Sciatic nerve (tissue), 2 donors: Measurements from ENCODE around the gene CMKLR1. TPM values are rescaled to one million over a fixed set of nuclear protein-coding genes. Genes with fewer than 3 reads are reported as not detected.

Experiments
- ATAC-seq: fragments of 200-7000 bp; cut with Tn5 transposase; one replicate; pipeline ENCODE4 v1.9.1; 2020; ENCODE audit warnings: mild to moderate bottlenecking, moderate library complexity
- DNase-seq: peaks from one replicate; pipeline ENCODE4 v3.0.0-alpha.2; 2020; ENCODE audit warnings: low spot score
- intact Hi-C: fragments of 100-400 bp; cut with DNase I; formaldehyde crosslinking; loops from one replicate; pipeline ENCODE4 v1.14.2; 2022
- total RNA-seq: library from RNA; stranded (reverse); fragmentation: NEBNext Ultra II Directional; extraction: Animal tissue kit (Norgen Biotek cat#: 25700); gene quantifications from one replicate; pipeline ENCODE4 v1.2.1, GENCODE V29; 2021
- donor health status: DM: no; HTN: no; CAD: no.
- donor health status: DM: no; HTN: no; CAD: no.

Gene CMKLR1
- total RNA-seq, 1 donor from 2014 or later, result 20.6 TPM

DNA sequence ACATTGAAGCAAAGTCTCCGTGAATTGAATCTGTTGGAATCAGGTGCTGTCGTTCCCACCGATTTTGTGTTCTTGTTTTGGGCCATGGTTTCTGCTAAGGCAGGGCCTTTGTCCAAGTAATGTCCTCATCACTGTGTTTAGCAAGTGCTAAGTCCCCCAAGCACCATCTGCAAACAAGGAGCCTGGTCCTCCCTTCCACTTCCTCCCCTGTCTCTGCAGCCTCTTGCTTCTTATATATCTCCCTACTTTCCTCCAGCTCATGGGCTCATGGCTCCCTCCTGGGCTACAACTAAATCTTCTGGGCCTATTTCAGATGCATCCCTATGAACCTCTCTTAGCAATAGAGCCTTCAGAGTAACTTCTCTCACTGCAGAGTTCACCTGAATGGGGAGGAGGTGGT is 25.8 kb upstream of the CMKLR1 start:
- ATAC-seq (no peak), DNase-seq (no peak)
- intact Hi-C loops, result no loop called here

DNA sequence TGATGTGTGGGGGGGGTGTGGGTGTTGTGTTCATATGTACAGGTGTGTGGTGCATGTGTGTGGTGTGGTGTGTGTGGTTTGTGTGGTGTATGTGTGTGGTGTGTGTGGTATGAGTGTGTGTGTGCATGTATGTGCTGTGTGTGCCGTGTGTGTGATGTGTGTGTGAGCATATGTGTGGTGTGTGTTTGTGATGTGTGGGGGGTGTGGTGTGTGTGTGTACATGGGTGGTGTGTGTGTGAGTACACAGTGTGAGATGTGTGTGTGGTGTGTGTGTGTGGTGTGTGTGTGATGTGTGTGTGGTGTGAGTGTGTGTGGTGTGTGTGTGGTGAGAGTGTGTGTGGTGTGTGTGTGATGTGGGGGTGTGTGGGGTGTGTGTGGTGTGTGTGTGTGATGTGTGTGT is 24.5 kb upstream of the CMKLR1 start:
- no peak for DNase-seq
- no peak for ATAC-seq
- intact Hi-C loops, result no loop called here

DNA sequence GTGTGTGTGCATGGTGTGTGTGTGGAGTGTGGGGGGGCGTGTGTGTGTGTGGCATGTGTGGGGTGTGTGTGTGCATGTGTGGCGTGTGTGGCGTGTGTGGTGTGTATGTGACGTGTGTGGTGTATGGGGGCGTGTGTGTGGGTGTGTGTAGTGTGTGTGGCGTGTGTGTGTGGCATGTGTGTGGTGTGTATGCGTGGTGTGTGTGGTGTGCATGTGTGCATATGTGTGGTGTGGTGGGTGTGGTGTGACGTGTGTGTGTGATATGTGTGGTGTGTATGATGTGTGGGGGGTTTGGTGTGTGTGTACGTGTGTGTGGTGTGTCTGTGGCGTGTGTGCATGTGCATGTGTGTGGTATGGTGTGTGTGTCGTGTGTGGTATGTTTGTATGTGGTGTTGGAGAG is 24.1 kb upstream of the CMKLR1 start:
- intact Hi-C loops, result no loop called here
- no peak for ATAC-seq
- no peak for DNase-seq

DNA sequence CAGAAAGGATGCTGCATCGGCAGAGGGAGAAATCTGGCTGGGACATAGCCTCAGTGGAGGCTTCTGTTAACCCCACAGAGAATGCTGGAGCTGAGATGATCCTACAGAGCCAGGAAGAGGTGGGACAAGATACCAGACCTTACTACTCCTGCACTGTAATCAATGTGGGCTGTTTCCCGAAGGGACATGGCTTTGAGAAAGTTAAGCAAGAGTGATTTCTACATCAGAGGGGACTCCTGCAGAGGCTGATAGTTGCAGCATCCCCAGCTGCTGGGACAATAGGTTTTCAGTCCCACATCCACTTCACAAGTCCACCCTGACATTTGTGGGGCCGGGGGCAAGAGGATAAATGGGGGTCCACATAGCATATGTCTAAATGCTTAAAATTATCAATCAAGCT is 22.5 kb upstream of the CMKLR1 start:
- intact Hi-C loops, result no loop called here
- ATAC-seq, result no peak
- DNase-seq, result no peak

DNA sequence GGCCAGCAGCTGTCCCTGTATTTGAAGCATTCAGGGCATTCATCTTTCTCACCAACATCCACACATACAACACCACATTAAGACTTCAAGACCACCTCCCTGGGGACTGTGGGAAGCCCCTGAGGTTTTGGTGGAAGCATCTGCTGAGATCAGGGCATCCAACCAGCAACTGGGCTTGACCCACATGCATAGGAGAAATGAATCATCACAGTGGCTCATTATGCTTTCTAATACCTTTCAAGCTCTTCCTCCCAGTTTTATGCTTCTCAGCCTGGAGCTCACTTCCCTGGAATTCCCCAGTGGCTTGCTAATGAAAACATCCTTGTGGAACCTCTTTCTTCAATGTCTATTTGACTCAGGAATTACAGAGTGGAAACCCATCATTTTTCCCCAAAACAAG is 21.4 kb upstream of the CMKLR1 start:
- intact Hi-C loops, result no loop called here
- DNase-seq, result no peak
- no peak for ATAC-seq

DNA sequence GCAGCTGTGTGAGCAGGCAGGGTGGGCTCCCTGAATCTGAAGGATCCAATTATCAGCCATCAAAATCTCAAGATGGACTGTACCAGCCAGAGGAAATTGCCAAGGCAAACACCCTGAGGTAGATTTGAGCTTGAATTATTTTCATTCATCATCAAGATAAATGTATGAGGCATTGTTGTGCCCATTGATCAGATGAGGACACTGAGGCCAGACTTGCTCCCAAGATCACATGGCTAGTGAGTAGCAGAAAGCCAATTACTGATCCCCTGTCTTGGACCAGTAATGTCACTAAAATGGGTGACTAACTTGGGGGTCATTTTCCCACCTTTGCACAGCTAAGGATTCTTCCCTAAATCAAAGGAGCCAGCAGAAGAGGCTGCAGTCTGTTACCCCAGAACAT is 20.9 kb upstream of the CMKLR1 start:
- no peak for DNase-seq
- ATAC-seq, result no peak
- intact Hi-C loops, result no loop called here

DNA sequence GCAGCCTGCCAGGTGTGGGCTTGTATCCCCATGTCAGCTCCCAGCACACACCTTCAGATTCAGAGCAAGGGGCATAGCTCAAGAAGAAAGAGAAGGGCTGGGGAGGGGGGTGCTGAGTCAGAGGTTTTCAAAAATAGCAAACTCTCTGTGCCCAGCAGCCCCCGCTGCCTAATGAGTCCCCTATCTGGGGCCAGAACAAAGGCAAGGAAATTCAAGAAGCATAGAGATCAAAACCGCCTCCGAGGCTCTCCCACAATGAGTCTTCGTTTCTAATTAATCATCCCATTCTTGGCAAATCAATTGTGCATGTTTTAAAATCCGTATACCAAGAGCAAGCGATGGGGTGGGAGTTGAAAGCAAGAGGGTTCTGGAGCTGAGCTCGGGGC is 19.5 kb upstream of the CMKLR1 start:
- intact Hi-C loops, result loop anchor here (5.0 kb wide), 1 partner anchor 404 kb away; no protein-coding TSS in a partner anchor
- ATAC-seq (no peak), DNase-seq (no peak)

DNA sequence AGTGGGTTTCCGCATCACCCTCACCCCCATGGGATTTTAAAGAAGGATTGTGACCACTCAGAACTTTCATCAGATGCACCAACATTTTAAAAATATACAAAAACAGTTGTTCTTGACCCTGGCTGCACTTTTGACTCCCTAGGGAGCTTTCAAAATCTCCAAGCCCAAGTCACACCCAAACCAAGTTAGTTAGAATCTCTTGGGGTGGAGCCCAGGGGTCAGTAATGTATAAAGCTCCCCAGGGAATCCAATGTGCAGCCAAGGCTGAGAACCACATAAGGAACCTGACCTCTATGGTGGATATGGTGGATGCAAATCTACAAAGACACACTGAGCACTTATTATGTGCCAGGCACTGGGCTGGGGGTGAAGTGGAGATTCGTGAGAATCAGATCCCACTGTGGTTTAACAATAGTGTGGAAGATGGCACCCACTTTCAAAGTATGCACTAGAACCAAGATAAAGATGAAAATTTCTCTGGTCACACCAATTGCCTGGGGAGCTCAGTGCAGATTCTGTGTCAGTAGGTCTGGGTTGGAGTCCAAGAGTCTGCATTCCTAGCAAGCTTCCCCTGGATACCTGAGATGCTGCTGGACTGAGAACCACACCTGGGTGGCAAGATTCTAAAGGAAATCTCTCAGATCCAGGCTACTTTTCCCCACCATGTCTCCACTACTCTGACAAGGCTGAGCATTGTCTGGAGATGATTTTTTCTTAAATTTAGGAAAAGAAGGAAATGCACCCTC is 18.9 kb upstream of the CMKLR1 start:
- no peak for DNase-seq
- ATAC-seq, result no peak
- intact Hi-C loops, result loop anchor here (5.0 kb wide), 1 partner anchor 404 kb away; no protein-coding TSS in a partner anchor

DNA sequence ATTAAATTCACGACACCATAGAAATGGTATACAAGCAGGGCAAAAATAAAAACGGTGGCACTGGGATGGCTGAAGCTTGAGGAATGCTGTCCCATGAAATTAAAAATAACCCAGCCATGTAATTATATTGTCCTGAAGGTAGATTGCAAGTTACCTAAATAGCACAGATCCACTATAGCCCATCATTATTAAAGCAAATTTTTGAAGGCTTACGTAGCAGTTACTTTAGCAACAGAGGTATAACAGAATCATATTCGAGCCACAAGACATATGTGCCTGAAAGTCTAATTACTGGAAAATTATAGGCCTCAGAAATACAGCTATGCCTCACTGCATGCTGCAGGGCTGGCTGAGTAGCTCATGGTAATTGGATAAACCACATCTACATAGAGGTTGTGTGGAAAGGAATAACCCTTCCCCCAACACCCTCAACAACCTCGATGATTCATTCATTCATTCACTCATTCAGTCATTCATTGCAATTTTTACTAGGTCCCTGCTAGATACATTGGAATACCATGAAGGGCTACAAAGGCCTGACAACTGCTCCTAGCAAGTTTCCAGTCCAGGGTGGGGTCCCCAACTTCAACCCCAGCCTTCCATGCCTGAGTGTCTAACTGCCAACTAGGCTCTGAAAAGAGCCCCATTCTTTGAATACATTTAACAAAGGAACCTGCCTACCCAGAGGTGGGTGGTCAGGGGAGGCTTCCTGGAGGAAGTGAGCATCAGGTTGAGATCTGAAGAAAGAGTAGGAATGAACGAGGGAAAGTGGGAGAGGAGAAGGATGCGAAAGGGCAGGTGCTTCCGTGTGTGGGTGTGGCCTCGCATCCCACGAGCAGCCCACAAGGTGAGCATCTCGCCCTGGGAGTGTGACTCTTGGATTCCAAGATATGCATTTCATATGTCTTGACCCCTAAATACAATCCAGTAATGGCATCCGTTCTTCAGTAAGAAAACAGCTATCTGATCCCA is 18.0 kb upstream of the CMKLR1 start:
- ATAC-seq (no peak), DNase-seq (no peak)
- intact Hi-C loops, result loop anchor here (5.0 kb wide), 1 partner anchor 405 kb away; no protein-coding TSS in a partner anchor

DNA sequence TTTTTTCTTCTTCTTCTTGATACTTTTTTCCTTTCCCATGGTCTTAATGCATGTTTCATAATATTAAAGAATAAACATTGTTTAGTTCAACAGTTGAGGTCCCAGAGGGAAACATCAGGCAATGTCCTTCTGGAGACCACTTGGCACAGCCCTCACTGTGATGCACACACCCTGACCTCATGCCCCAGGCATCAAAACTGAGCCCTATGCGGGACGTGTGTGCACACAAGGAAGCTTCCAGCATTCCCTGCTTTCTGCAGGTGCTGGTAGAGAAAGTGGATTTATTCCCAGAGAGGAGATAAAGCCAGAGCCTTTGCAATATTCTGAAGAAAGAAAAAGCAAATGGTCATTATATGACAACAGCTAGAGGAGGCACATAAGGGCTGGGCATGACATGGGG is 16.0 kb upstream of the CMKLR1 start:
- no peak for DNase-seq
- no peak for ATAC-seq
- intact Hi-C loops, result loop anchor here (5.0 kb wide), 1 partner anchor 407 kb away; no protein-coding TSS in a partner anchor

DNA sequence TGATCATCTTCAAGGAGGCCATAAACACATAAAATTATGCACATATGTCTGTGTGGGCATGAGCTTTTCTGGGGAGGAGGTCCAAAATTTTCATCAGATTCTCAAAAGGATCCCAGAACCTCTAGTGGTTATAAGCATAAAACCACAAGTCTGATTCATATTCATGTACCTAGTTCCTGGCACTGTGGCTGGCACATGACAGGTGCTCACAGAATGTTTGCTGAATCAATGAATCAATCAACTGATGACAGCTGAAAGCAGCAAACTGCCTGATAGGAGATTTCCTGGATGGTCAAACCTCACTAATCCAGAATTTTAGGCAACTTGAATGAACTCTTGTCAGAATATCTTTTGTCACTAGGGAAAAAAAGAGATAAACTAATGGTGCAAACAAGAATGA is 13.5 kb upstream of the CMKLR1 start:
- ATAC-seq, result no peak
- no peak for DNase-seq
- intact Hi-C loops, result no loop called here

DNA sequence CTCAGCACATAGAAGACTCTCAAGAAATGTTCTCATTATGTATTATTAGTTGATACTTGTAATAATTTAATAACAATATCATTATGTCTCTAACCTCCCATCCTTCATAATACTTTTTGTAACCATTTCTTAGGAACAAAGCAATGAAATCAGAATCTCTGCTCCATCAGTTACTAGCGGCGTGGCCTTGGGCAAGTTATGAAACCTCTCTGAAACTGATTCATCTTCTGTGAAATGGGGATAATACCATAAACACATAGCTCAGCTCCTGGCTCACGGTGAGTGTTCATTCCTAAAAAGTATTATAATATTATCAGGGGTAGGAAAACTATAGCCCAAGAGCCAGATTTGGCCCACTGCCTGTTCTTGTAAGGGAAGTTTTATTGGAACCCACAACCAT is 11.4 kb upstream of the CMKLR1 start:
- ATAC-seq (no peak), DNase-seq (no peak)
- intact Hi-C loops, result no loop called here

DNA sequence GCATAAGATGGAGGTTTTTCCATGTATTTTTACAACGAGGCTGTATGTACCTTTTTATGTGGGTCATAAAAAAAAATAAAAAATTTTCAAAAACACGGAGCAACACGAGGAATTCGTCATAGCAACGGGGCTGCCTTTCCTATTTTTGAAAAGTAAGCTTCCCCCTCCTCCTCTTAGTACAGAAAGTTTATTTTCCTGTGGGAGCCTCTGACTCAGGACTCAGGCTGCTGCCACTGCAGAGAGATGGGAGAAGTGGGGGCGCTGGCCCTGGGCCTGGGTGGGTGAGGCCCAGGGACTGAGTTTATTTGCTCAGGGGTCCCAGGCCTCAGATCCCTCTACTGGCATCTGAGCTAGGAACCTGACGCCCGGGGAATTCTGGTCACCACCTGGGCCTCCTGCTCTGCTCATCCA is 10.2 kb upstream of the CMKLR1 start:
- DNase-seq, result no peak
- ATAC-seq, result no peak
- intact Hi-C loops, result no loop called here

DNA sequence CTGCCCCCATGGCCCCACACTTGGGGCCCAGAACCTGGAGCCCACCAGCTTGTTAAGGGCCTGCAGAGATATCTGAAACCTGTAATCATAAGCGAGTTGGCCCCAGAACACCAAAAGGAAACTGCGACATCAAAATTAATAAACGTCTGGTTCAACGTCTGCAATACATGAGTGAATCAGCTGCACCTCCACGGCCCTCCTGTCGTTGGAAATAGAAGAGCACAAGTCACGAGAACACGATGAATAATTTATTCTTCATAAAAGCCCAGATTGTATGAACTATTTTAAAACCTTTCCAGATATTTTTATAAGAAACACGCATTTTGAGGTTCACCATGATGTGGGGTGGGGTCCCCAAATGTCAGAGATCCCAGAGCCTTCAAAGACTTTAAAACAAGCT is 9.7 kb upstream of the CMKLR1 start:
- no peak for DNase-seq
- intact Hi-C loops, result no loop called here
- ATAC-seq, result no peak

DNA sequence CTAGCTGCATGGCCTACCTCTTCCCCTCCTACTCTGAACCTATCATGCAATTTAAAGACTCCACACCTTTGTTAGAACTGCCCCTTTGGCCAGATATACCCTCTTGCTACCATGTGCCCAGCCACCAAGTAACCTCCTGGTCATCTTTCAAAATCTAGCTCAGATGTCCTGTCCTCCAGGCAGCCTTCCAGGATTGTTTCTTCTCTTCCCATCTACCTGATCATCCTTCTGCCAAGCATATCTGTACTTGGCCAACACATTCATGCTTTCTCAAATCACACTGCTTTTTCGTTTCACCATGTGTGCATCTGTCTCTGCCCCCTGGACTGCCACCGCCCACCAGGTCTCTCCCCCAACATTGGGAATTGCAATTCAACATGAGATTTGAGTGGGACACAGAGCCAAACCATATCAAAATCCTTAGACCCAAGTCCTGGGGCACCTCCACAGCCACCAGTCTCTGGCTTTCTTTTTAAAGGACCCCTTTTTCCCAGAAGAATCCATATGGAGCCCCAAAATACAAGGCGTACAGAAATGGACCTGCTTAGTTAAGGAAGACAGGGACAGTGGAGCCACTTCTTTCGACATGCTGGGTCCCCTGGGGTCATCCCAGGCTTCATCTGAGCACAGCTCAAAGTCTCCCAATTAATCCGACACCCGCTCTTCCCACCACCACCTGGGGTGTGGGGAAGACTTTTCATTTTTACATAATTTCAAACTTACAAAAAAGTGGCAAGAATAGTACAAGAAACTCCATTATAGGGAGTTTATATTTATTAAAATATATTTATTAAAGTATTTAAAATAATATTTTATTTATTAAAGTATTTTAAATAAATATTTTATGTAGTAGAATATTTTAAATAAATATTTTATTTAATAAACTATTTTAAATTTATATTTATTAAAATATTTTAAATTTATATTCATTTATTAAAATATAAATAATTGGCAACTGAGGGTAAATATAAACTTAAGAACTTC is 7.9 kb upstream of the CMKLR1 start:
- ATAC-seq (no peak), DNase-seq (no peak)
- intact Hi-C loops, result no loop called here

DNA sequence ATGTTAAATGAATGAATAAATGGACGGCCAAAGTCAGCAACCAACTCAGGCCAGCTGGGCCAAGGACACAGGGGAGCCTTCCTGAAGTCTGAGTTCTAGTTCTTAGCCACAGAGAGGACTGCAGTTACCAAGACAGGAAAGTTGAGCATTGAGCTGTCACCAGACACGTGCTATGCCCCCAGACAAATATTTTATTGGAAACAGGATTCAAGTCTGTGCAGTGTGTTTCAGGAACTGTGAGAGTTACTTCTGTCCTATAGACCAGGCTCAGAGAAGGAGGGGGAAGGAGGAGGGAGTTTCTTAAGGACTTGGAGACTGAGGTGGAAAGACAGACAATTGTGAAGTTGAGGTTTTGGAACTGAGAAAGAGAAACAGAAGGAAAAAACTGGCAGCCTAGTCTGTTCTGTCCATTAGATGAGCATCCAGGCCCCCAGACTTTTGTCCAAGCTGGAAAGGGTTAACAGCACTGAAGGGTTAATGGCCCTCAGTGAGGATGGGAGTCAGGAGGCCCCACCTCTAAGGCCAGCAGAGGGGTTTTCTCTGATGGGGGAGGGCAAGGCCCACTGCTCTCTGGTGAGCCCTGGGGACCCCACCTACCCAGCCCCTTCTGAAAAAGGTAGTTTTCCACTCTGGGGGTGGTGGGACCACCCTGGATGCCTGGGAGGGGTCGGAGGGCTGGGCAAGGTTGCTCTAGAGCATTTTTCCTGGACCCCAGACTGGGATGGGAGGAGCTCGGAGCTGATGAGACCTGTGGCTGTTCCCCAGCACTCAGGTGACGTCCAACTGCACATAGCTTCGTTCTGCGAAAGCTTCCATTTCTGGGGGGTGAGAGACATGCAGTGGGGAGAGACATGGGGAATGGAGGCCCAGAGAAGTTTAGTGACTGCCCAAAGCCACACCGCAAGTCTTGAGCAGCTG is 6.9 kb upstream of the CMKLR1 start:
- intact Hi-C loops, result no loop called here
- DNase-seq (no peak), ATAC-seq (no peak)

DNA sequence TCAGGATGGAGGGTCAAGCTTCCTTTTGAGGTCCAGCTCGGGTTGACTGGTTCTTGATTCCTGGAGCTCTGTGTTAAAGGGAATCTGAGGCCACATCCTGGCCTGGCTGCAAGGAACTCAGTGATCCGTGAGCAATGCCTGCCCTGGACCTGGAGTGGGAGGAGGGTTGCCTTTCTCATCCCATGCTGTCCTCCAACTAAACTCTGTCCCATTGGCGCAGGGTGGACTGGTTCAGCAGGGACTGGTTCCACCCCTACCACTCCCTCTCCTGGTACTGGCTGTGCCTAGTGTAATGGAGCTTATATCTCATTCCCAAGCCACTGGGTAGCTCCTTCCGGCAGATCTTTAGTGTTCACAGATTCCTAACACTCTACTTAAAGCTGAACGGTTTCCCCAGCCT is 3.9 kb upstream of the CMKLR1 start:
- intact Hi-C loops, result no loop called here
- DNase-seq (no peak), ATAC-seq (peak; percentile 13)
